Measurements from ENCODE around the gene SNX8. TPM values are rescaled to one million over a fixed set of nuclear protein-coding genes. Genes with fewer than 3 reads are reported as not detected.

SNX8 gene
- total RNA-seq, 1 donor from 2014 or later: 15.6 TPM

GRCh38 chr7:2220030-2220429, 94.2 kb downstream of the SNX8 start:
- DNase-seq (ENCODE audit: low spot score, unreplicated experiment): no peak
- no peaks in the 10 kb centered on the region for H3K4me1 Mint-ChIP-seq (ENCODE audit: low read depth)
- peaks cover 27% of the 10 kb centered on the region for H3K36me3 Mint-ChIP-seq (ENCODE audit: insufficient read depth)
- no peak overlapping the region for H3K27ac Mint-ChIP-seq
- no peaks in the 10 kb centered on the region for H3K27me3 Mint-ChIP-seq
- H3K9me3 Mint-ChIP-seq (ENCODE audit: low read depth): no peaks in the 10 kb centered on the region
- H3K4me3 Mint-ChIP-seq (ENCODE audit: low read depth): no peak overlapping the region
- TF ChIP-seq CTCF (IDR thresholded peaks at IDR 0.05; ENCODE audit: unreplicated experiment): no peak

GRCh38 chr7:2219606-2220005, 94.6 kb downstream of the SNX8 start:
- no peak for TF ChIP-seq CTCF (IDR thresholded peaks at IDR 0.05; ENCODE audit: unreplicated experiment)
- H3K27ac Mint-ChIP-seq: no peak overlapping the region

GRCh38 chr7:2219136-2219535, 95.1 kb downstream of the SNX8 start:
- no peak for DNase-seq (ENCODE audit: low spot score, unreplicated experiment)
- Mint-ChIP-seq H3K9me3 (ENCODE audit: low read depth) (no peaks in the 10 kb centered on the region), H3K27ac (no peak overlapping the region), H3K27me3 (no peaks in the 10 kb centered on the region), H3K36me3 (ENCODE audit: insufficient read depth) (peaks cover 27% of the 10 kb centered on the region), H3K4me3 (ENCODE audit: low read depth) (no peak overlapping the region), H3K4me1 (ENCODE audit: low read depth) (no peaks in the 10 kb centered on the region)
- TF ChIP-seq CTCF (IDR thresholded peaks at IDR 0.05; ENCODE audit: unreplicated experiment): no peak

More at GRCh38 chr7:2219606-2220005, 94.6 kb downstream of the SNX8 start:
- no peaks in the 10 kb centered on the region for H3K4me1 Mint-ChIP-seq (ENCODE audit: low read depth)
- no peak for DNase-seq (ENCODE audit: low spot score, unreplicated experiment)
- no peaks in the 10 kb centered on the region for H3K9me3 Mint-ChIP-seq (ENCODE audit: low read depth)
- H3K4me3 Mint-ChIP-seq (ENCODE audit: low read depth): no peak overlapping the region
- H3K27me3 Mint-ChIP-seq: no peaks in the 10 kb centered on the region
- H3K36me3 Mint-ChIP-seq (ENCODE audit: insufficient read depth): peaks cover 28% of the 10 kb centered on the region

GRCh38 chr7:2218444-2218785, 95.8 kb downstream of the SNX8 start:
- TF ChIP-seq CTCF (IDR thresholded peaks at IDR 0.05; ENCODE audit: unreplicated experiment): no peak
- Mint-ChIP-seq H3K27me3 (no peaks in the 10 kb centered on the region), H3K9me3 (ENCODE audit: low read depth) (no peaks in the 10 kb centered on the region), H3K4me3 (ENCODE audit: low read depth) (no peak overlapping the region), H3K27ac (no peak overlapping the region), H3K4me1 (ENCODE audit: low read depth) (no peaks in the 10 kb centered on the region), H3K36me3 (ENCODE audit: insufficient read depth) (peaks cover 28% of the 10 kb centered on the region)
- DNase-seq (ENCODE audit: low spot score, unreplicated experiment): no peak

- Mint-ChIP-seq H3K4me3 (ENCODE audit: low read depth) (no peak overlapping the region), H3K9me3 (ENCODE audit: low read depth) (no peaks in the 10 kb centered on the region), H3K4me1 (ENCODE audit: low read depth) (no peaks in the 10 kb centered on the region), H3K27me3 (no peaks in the 10 kb centered on the region), H3K27ac (no peak overlapping the region), H3K36me3 (ENCODE audit: insufficient read depth) (peaks cover 29% of the 10 kb centered on the region)
- no peak for TF ChIP-seq CTCF (IDR thresholded peaks at IDR 0.05; ENCODE audit: unreplicated experiment)
- DNase-seq (ENCODE audit: low spot score, unreplicated experiment): no peak
Observed at GRCh38 chr7:2217716-2218443, 96.4 kb downstream of the SNX8 start.
